Lower lobe of right lung (tissue), 2 donors: ENCODE results near the gene CUL2. TPM values are rescaled to one million over a fixed set of nuclear protein-coding genes. Genes with fewer than 3 reads are reported as not detected.

ENCODE experiments used
- ATAC-seq, 2 donors: fragments of 200-7000 bp; cut with Tn5 transposase; one replicate each; pipeline ENCODE4 v1.9.1; 2020 to 2022; ENCODE audit warnings: mild to moderate bottlenecking in 2 of 2, moderate library complexity in 2 of 2
- DNase-seq: peaks from one replicate; pipeline ENCODE4 v3.0.0-alpha.2; 2020
- H3K27ac ChIP-seq: fragments of 200-600 bp; one replicate; pipeline ENCODE4 v1.8.0; 2022
- H3K27me3 ChIP-seq: fragments of 200-600 bp; one replicate; pipeline ENCODE4 v1.8.0; 2022; ENCODE audit warnings: low read depth
- H3K36me3 ChIP-seq: fragments of 200-600 bp; one replicate; pipeline ENCODE4 v1.8.0; 2022; ENCODE audit warnings: mild to moderate bottlenecking
- H3K4me1 ChIP-seq: fragments of 200-600 bp; one replicate; pipeline ENCODE4 v1.8.0; 2022
- H3K4me3 ChIP-seq: fragments of 200-600 bp; one replicate; pipeline ENCODE4 v1.8.0; 2022; ENCODE audit warnings: mild to moderate bottlenecking
- H3K9me3 ChIP-seq: fragments of 200-600 bp; one replicate; pipeline ENCODE4 v1.8.0; 2022
- CTCF ChIP-seq: fragments of 200-600 bp; IDR thresholded peaks from one replicate; pipeline ENCODE4 v1.8.0; 2022; ENCODE audit warnings: antibody characterized with exemption, mild to moderate bottlenecking
- intact Hi-C: fragments of 100-400 bp; cut with DNase I; formaldehyde crosslinking; loops from one replicate; pipeline ENCODE4 v1.11.0; 2022
- long read RNA-seq: library from polyadenylated mRNA; unstranded; transcript quantifications from one replicate; pipeline ENCODE4 v2.0.0, GENCODE V29; 2021
- total RNA-seq: library from RNA; stranded (reverse); fragmentation: NEBNext Ultra II Directional; extraction: Animal tissue kit (Norgen Biotek cat#: 25700); gene quantifications from one replicate; pipeline ENCODE4 v1.2.1, GENCODE V29; 2021
- donor health status: DM: no; HTN: yes; CAD: no; lungs with severe emphysema.

Gene CUL2
- 36.4 TPM for total RNA-seq
- long read RNA-seq, full-length matches to known transcripts: 51 of 72 reads
- long read RNA-seq, partial matches to known transcripts: 16 of 72 reads
- long read RNA-seq, other reads (novel, unspliced or antisense): 5 of 72 reads

DNA sequence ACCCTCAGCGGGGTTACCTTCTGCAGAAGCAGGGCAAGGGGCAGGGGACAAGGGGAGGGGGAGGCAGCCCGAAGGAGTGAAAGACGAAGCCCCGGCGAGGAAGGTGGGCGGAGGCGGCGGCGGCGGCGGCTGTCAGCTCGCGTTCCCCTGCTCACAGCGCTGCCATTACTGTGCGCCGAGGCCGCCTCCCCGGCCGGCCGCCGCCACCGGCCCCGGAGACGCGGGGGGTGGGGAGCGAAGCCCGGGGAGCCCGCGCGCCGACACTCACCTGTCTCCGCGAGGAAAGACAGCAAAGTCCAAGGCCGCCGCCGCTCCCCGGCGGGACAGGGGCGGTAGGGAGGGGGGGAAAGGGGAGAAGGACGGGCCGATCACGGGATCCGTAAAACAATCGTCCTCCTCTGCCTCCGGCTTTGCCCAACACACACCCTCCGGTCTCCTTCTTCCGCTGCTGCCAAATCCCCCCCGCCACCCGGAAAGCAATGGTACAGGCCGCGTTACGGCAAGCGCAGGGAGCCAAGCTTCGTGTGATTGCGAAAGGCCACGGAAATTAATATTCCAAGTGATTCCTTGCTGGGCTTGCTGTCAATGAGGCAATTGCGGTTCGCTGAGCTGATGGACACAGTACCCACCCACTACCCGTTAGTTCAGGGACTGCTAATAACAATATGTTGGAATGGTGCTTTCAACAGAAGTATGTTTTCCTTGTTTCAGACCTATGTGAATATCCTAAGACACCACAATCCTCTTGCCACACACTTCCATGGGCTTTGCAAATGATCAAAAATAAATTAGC lies at the start of gene CUL2:
CUL2 (minus strand) TSS at position 180 of the 793 bp plus-strand sequence. CDS start 19,024 bp downstream, outside the sequence.
- Histone ChIP-seq H3K4me1 (peaks cover 31% of the 10 kb centered on the region), H3K4me3 (peak within 1 kb of the TSS; percentile 82), H3K27ac (peak within 1 kb of the TSS; percentile 93), H3K9me3 (no peaks in the 10 kb centered on the region), H3K36me3 (no peaks in the 10 kb centered on the region), H3K27me3 (no peaks in the 10 kb centered on the region)
- intact Hi-C loops: no loop called here
- peak; percentile 97 to 99 for ATAC-seq
- TF ChIP-seq CTCF: no peak
- peak; percentile 93 for DNase-seq

DNA sequence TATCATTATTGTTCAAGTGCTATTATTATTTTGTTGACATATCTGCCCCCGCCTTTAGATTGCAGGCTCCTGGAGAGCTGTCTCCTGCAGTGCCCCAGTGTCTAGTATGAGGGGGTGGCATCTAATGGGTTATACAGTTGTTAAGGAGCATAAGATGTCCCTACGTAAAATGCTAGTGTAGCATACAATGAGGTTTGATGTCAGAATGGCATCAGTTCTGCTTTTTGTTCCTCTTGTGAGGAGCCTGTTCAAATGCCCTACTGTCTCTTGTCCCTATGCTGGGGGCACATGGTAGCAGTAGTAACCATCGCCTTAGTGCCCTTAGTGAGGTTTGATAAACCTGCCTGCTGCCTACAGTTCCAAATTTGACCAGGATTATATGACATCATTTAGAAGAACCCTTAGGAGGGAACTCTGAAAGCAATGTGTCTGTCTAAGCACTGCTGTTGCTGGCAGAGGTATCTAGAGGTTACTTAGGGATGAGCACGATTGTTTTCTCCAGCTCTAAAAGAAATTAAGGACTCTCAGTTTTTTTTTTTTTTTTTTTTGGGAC lies 46.2 kb upstream of the CUL2 start:
- no peak for TF ChIP-seq CTCF

DNA sequence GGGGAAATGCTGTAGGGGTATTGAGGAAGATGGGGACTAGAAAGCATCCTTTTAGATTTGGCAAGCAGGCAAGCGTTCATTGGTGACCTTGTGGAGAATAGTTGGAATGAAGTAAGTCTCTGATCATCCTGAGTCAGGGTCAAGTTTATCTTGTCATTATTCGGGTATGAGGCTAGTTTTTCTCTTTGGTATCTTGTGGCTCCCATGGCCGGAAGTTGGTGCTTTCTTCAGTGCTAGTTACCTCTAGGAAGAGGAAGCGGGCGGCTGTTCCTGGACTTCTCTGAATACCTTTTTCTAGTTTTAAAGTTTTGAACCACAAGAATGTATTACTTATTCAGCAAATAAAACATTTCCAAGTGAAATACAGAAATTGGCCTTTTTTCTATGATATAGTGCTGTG lies 45.7 kb upstream of the CUL2 start:
- Histone ChIP-seq H3K4me1 (peaks cover 2% of the 10 kb centered on the region), H3K9me3 (no peaks in the 10 kb centered on the region), H3K27ac (no peak overlapping the region), H3K4me3 (no peak overlapping the region), H3K36me3 (no peaks in the 10 kb centered on the region), H3K27me3 (no peaks in the 10 kb centered on the region)
- no peak for ATAC-seq
- intact Hi-C loops: no loop called here
- DNase-seq: no peak
- no peak for TF ChIP-seq CTCF

More for the DNA sequence above, 46.2 kb upstream of the CUL2 start:
- intact Hi-C loops: no loop called here
- no peaks in the 10 kb centered on the region for H3K36me3 ChIP-seq
- H3K9me3 ChIP-seq: no peaks in the 10 kb centered on the region
- DNase-seq (no peak), ATAC-seq (peak; percentile 36 to 47)
- no peak overlapping the region for H3K4me3 ChIP-seq
- H3K4me1 ChIP-seq: no peaks in the 10 kb centered on the region
- no peaks in the 10 kb centered on the region for H3K27me3 ChIP-seq
- H3K27ac ChIP-seq: no peak overlapping the region

- H3K27me3 ChIP-seq: no peaks in the 10 kb centered on the region
- ATAC-seq (no peak), DNase-seq (no peak)
- no peaks in the 10 kb centered on the region for H3K36me3 ChIP-seq
- no peaks in the 10 kb centered on the region for H3K9me3 ChIP-seq
- TF ChIP-seq CTCF: no peak
- no peak overlapping the region for H3K27ac ChIP-seq
- peaks cover 25% of the 10 kb centered on the region for H3K4me1 ChIP-seq
- H3K4me3 ChIP-seq: no peak overlapping the region
- intact Hi-C loops: no loop called here
These were observed 43.4 kb upstream of the CUL2 start for GRCh38 chr10:35133586-35133985.

DNA sequence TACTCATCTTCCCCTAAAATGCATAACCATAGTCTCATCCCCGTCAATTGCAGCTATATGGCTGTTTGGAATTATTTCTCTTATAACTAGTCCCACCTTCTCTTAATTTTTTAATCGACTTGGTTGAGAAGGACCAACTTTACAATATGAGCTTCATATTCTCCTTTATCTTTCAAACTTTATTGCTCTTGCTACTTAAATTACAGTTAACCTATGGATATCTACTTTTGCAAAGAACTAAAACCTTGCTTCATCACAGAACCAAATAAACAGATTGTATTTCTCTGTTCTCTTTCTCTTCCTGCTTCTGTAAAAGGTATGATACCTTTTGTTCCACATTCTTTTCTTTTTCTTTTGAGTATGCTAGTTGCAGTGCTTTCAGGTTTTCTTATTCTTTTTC lies 42.6 kb upstream of the CUL2 start:
- no peak for TF ChIP-seq CTCF
- no peak overlapping the region for H3K27ac ChIP-seq
- no peaks in the 10 kb centered on the region for H3K36me3 ChIP-seq
- no peaks in the 10 kb centered on the region for H3K27me3 ChIP-seq
- no peak overlapping the region for H3K4me3 ChIP-seq
- ATAC-seq (no peak), DNase-seq (no peak)
- peaks cover 33% of the 10 kb centered on the region for H3K4me1 ChIP-seq
- intact Hi-C loops: no loop called here
- no peaks in the 10 kb centered on the region for H3K9me3 ChIP-seq
